NCI-H2029 treated with DMSO at 0.1 percent for 48 hours (cell line): Measurements from ENCODE around the gene CD300E.
"Not testable (repeated sequence)": the region's sequence is repeated elsewhere in the genome, so short reads cannot be mapped to it uniquely, and the experiment has no call there.

Source experiments
- DNase-seq: peaks from one replicate; lab custom pipeline; 2025; lab: John Stamatoyannopoulos, UW

CD300E gene

GRCh38 chr17:74623693-74624093, at the start of gene CD300E:
TSS of gene CD300E (minus strand) at chr17:74623738. CDS start at chr17:74623621, 117 bp downstream.
- DNase-seq: no peak

DNA sequence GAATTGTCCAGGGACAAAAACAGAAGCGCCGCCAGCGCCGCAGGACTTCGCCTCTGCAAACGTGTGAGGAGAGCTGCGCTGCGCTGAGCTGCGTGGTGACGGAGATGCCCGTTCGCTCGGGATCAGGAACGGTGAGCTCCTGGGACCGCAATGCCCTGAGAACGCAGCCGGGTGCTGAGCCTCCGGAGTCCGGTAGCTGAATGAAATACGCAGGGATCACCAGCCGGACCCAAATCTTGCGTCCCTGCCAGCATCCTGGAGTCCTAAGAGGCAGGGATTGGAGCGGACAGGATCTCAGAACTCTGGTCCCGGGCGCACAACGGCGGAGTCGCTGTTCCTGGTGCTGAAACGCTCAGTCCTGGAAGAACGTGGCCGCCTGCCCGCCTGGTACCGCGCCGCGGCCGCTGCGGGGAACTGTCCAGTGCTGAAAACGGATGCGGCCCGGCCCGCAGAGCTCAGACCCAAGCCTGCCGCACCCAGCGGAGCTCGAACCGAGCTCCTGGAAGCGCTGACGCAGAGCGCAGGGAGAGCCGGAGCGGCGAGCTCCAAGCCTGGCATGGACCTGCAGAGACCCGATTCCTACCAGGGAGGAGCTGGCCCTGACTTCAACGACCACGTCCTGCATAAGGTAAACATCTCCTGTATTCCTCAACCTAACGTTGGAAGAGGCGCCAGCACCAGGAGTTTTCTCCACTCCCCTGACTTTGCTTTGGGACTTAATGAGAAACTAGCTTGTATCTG, 47.7 kb upstream of the CD300E start:
- DNase-seq: no peak

DNA sequence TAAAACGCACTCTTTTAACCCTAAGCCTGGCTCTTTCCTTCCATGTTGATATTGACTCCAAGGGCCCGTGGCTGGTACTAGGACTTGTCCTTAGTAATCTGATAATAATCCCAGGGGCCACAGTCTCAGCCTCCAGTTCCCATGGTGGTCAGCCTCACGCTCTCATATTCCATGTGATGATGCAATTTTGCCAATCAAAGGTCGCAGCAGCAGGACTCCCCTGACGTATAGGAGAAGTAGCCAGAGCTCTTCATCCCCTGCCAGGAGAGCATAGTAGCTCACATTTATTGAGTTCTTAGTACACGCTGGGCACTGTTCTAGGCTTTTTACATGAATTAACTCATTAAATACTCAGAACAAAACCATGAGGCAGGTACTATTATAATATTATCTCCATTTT, 46.8 kb upstream of the CD300E start:
- no peak for DNase-seq

GRCh38 chr17:74663561-74663960, 40.0 kb upstream of the CD300E start:
- no peak for DNase-seq

GRCh38 chr17:74659889-74660288, 36.4 kb upstream of the CD300E start:
- no peak for DNase-seq

GRCh38 chr17:74658620-74659019, 35.1 kb upstream of the CD300E start:
- no peak for DNase-seq

- no peak for DNase-seq
These were observed 31.2 kb upstream of the CD300E start for GRCh38 chr17:74654742-74655141.

- DNase-seq: no peak
These were observed 28.5 kb upstream of the CD300E start for GRCh38 chr17:74652020-74652419.

DNA sequence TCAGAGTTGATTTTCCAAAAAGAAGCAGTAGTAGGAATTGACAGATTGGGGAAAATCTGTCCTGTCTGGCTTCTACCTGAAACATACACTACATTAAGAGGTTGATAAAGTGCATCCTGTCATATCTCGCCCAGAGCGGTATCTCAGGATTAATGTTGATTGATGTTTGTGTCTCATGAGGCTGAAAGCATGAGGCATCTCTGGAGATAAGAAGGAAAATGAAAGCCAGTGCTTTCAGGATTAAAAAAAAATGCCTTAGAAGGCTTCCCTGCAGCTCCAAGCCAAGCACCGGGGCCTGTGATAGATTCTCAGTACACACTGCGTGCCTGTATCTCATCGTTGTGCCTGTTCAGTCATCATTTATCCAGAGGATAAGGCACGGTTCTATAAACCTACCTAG, 26.4 kb upstream of the CD300E start:
- no peak for DNase-seq

DNA sequence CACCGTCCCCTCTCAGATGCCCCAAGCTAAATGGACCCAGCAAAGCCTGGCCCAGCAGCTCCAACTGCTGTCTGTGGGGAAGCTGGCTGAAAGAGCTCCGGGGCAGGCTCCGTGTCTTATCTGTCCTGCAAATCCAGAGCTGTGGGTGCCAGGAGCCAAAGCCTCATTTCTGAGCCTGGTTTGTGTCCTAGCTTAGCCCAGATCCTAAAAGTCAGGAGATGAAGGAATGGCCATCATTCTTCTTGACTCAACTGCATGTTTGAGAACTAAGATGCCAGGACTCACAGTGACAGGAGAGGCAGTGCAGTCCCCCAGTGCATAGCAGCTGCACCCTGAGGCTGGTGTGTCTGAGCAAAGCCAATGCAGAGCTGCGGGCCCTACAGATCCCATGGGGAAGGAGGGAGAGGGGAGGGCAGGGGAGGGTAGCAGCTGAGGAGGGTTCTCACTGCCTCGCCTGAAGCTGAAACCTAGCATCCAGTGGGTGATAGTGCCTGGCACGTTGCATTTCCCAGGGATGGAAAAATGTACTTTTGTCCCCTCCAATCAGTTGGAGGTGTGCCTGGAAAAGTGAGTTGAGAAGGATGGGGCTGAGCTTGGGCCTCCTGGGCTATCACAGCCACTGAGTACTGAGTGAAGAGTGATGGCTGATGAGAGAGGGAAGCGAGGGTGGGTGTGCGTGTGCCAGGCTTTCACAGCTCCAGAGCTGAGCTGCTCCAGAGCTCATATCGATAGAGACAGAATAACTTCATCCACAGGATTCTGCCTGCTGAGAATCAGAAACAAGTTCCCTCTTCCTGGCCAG, 24.5 kb upstream of the CD300E start:
- DNase-seq: no peak

DNA sequence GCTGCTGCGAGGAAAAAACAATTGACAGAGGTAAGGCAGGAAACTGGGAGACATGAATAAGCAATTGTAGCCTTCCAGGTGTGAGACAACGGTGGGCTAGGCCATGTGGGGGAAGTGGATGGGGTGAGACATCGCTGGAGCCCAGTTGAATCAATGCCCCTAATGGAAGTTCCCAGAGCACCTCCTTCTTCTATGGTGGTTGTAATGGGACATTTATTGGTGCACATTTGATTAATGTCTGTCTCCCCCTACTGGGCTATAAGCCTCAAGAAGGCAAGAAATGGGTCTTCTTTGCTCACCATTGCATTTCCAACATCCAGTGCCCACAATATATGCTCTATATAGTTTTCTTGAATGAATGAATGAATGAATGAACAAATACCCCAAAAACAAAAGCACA, 22.7 kb upstream of the CD300E start:
- DNase-seq: no peak

DNA sequence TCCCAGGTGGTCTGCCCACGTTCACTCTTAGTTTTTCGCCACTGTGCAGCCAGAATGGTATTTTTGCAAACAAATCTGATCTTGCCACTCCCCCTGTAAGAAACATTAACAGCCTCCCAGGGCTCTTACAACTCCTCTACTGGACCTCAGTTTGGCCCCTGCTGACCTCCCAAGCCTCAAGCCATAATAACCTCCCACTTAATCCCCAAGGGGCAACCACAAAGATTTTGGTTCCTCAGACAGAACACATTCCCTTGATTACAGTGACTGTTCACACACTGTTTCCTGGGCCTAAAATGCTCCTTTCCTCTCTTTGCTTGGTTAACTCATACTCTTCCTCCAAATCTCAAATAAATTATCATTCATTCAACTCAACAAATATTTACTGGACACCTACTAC, 21.5 kb upstream of the CD300E start:
- no peak for DNase-seq

DNA sequence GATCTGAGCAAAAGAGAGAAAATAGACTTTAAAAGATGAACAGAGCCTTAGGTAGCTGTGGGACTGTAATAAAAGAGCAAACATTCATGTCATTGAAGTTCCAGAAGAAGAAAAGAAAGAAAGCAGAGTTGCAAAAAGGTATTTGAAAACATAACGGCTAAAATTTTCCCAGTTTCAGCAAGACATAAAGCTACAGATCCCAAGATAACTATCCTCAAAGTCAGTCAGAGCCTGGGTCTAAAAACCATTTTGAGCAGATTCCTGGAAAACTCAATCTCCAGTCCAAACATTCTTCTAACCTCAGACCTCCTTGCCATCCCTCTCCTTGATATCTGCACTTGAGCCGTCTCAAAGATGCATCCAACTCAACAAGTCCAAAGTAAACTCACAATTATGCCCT, 20.9 kb upstream of the CD300E start:
- DNase-seq: no peak

DNA sequence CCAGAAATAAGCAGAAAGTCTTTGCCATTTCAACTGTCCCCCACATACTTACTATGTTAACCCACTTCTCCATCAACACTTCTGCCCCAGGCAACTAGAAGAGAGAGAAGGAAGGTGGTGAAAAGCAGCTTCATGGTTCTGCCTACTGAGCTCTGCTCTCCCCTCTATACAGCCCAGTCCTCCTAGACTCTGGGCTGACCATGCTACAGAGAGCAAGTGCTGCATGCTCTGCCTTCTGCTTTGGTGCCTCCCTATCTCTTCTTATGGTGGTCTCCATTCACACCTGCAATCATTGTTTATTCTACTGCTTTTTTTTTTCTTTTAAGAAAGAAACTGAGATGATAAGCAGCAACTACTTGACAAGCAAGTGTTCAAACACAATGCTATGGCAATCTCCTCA, 20.3 kb upstream of the CD300E start:
- DNase-seq: no peak

DNA sequence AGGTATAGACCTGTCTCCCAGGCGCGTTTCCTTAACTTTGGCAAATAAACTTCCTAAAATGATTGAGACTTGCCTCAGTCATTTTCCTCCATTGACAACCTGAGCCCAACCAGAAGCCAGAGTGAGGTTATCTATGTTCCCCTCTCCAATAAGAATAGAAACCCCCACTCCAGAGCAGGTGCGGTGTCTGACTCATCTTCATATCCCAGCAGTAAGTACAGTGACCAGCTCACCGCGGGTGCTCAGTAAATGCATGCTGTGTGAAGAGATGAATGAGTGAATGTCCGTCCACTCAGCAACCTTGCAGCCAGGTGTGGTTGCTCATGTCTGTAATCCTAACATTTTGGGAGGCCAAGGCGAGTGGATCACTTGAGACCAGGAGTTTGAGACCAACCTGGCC, 19.5 kb upstream of the CD300E start:
- DNase-seq: no peak

DNA sequence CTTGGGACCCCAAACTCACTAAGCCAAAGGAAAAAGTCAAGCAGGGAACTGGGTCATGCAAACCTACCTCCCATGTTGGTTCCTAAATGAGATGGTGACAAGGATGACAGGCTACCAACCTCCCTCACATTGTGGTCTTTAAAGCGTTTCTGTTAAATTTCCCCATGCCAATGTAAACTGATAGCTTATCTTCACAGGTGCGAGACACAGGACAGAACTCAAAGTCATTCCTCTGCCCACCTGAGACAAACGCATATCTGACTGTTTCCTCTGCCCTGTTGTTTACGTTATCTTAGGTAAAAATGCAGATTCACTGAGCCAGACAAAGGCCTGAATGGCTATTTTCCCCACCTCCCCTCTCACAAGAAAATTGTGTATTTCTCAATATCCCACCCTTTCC, 19.0 kb upstream of the CD300E start:
- no peak for DNase-seq

DNA sequence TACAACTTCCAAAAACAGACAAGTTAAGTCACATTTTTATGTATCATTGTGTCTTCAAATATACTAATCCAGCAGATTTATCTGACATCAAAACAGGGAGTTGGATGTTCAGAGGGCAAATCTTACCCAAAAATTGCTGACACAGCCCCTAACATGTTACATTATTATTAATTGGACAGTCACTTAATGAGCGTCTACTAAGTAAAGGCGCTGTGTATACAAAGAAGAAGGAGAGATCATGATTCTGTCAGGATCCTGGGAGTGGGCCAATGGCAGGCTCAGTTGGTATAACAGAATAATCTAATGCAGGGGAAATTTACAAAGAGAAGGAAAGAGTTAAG, 18.4 kb upstream of the CD300E start:
- DNase-seq: no peak

DNA sequence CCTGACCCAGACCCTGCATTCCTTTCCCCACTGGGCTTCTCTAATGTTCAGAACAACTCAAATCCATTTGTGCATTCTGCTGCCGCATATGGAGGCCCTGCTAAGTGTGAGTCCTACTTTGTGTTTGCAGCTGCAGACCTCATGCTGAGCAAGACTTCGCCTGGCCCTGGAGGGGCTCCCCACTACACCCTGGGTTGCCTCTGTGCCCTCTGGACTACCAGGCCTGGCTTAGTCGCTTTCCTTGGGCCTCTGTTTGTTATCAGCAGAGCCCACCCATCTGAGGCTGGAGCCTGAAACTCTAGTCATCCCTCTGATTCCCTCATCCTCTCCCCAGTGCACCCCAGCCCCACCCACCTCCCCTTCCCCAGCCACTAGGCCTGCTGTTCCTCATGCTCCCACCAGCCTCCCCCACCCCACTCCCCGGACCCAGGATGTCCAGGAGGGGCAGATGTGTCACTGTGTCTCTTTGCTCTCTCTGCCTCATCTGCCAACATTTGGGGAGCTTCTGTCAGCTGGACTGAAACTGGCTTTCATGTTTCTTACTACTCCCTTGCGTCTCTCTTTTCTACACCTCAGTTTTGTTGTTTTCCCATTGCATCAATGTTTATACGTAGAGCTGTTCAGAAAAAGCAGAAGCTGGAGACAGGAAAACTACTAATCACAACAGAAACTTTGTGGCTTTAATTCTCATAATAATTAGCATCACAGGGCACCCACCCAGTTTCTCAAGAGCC, 17.9 kb upstream of the CD300E start:
- DNase-seq: no peak

- DNase-seq: no peak
These were observed 16.2 kb upstream of the CD300E start for GRCh38 chr17:74639704-74640151.

DNA sequence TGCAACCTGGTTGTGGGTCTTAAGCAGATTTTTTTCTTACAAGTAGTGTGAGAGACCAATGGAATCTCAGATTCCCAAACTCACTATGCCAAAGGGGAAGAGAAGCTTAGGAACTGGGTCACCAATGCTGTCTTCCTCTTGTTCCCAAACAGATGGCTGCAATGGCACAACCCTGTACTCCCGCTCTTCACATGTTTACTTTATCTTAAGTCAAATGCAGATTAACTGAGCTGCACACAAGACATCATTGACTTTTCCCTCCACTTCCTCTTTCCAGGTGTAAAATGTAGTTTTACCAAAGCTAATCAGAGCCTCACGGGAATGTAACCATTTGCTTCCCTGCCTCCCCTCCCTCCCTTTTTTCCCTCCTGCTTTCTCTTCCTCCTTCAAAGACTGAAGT, 14.4 kb upstream of the CD300E start:
- no peak for DNase-seq

GRCh38 chr17:74637265-74637664, 13.7 kb upstream of the CD300E start:
- DNase-seq: no peak

DNA sequence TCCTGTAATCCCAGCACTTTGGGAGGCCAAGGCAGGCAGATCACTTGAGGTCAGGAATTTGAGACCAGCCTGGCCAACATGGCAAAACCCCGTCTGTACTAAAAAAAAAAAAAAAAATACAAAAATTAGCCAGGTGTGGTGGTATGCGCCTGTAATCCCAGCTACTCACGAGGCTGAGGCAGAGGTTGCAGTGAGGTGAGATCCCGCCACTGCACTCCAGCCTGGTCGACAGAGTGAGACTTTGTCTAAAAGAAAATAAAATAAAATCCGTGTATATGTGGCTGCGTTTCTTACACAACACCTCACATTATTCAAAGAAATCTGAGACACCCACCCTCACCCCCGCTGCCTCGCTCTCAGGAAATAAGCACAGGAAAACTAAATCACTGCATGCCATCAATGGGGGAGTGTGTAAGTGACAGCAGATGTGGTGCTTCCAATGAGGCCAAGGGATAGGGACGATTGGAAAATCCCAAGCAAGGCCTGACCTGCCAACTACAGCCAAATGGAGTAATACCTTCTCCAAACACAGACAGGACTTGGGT, 13.1 kb upstream of the CD300E start:
- not testable (repeated sequence) for DNase-seq

GRCh38 chr17:74635418-74635817, 11.9 kb upstream of the CD300E start:
- DNase-seq: no peak
